PC-9 (cell line): Measurements from ENCODE around the gene ZNF219. TPM values are rescaled to one million over a fixed set of nuclear protein-coding genes. Genes with fewer than 3 reads are reported as not detected.

ENCODE experiments used
- BruUV-seq: library from RNA; stranded (reverse); fragments of 400-500 nt; replicated peaks from 2 replicates; lab custom pipeline; 2021; lab: Mats Ljungman, UMichigan
- CTCF ChIA-PET: fragments of 300-600 bp; sonication (Branson Sonifier 250); formaldehyde crosslinking; loops from one replicate; lab custom pipeline; 2022; ENCODE audit warnings: antibody characterized with exemption; lab: Charles Lee
- POLR2A ChIA-PET: fragments of 300-600 bp; sonication (Branson Sonifier 250); formaldehyde crosslinking; loops from one replicate; lab custom pipeline; 2022; ENCODE audit warnings: antibody characterized with exemption; ENCODE audit not compliant: unreplicated experiment; lab: Charles Lee
- DNase-seq, 2 experiments: peaks; one replicate each; pipeline versions ENCODE4 v3.0.0 to v3.0.0-alpha.2; 2015 to 2022; ENCODE audit warnings: mixed read lengths in 1 of 2
- H2AFZ ChIP-seq: fragments of 200-600 bp; sonication (generic); 2 replicates; pipeline ENCODE4 v1.8.1; 2017; ENCODE audit warnings: antibody characterized with exemption
- H3F3A ChIP-seq: fragments of 200-600 bp; sonication (generic); 2 replicates; pipeline ENCODE4 v1.8.1; 2017; ENCODE audit warnings: antibody characterized with exemption, mild to moderate bottlenecking, low read depth; ENCODE audit not compliant: insufficient read depth
- H3K27ac ChIP-seq: fragments of 200-600 bp; sonication (generic); 2 replicates; pipeline ENCODE4 v1.6.1; 2016; ENCODE audit warnings: mixed run types
- H3K27me3 ChIP-seq: fragments of 200-600 bp; sonication (generic); 2 replicates; pipeline ENCODE4 v1.6.1; 2016; ENCODE audit warnings: low read depth, mixed run types; ENCODE audit not compliant: insufficient read depth
- H3K36me3 ChIP-seq: fragments of 200-600 bp; sonication (generic); 2 replicates; pipeline ENCODE4 v1.6.1; 2016; ENCODE audit warnings: low read depth, mixed run types
- H3K4me1 ChIP-seq: fragments of 200-600 bp; sonication (generic); replicated peaks from 2 replicates; pipeline ENCODE4 v1.6.1; 2016; ENCODE audit warnings: mixed run types; ENCODE audit not compliant: insufficient read depth
- H3K4me2 ChIP-seq: fragments of 200-600 bp; sonication (generic); 2 replicates; pipeline ENCODE4 v1.6.1; 2017; ENCODE audit warnings: mixed run types
- H3K4me3 ChIP-seq: fragments of 200-600 bp; sonication (generic); 2 replicates; pipeline ENCODE4 v1.6.1; 2016; ENCODE audit warnings: mixed run types
- H3K79me2 ChIP-seq: fragments of 200-600 bp; sonication (generic); 2 replicates; pipeline ENCODE4 v1.6.1; 2017; ENCODE audit warnings: low read depth, mixed run types
- H3K9me2 ChIP-seq: fragments of 200-600 bp; sonication (generic); 2 replicates; pipeline ENCODE4 v1.8.1; 2017; ENCODE audit warnings: mild to moderate bottlenecking; ENCODE audit not compliant: insufficient read depth
- H3K9me3 ChIP-seq: fragments of 200-600 bp; sonication (generic); 2 replicates; pipeline ENCODE4 v1.8.1; 2016; ENCODE audit warnings: low read depth; ENCODE audit not compliant: insufficient read depth
- H4K20me1 ChIP-seq: fragments of 200-600 bp; sonication (generic); 2 replicates; pipeline ENCODE4 v1.8.1; 2017; ENCODE audit not compliant: insufficient read depth
- CTCF ChIP-seq: fragments of 200-600 bp; sonication (generic); conservative IDR thresholded peaks from 2 replicates; pipeline ENCODE4 v1.6.1; 2017; ENCODE audit warnings: mixed run types, antibody characterized with exemption, mild to moderate bottlenecking, moderate library complexity
- EZH2 ChIP-seq: fragments of 200-600 bp; sonication (generic); IDR thresholded peaks from 2 replicates; pipeline ENCODE4 v1.8.0; 2017; ENCODE audit warnings: antibody characterized with exemption, low read depth
- intact Hi-C: fragments of 100-400 bp; cut with micrococcal nuclease; formaldehyde crosslinking; loops from one replicate; pipeline ENCODE4 v1.10.0; 2022; ENCODE audit not compliant: unreplicated experiment
- total RNA-seq: library from RNA; stranded (reverse); gene quantifications from 2 replicates; pipeline ENCODE4 v1.2.3, GENCODE V29; 2021

The ZNF219 gene
- total RNA-seq, 1 experiment from 2014 or later, result 25.3 TPM

- DNase-seq, result no peak
- Histone ChIP-seq H2AFZ (no peak overlapping the region), H3K79me2 (no peaks in the 10 kb centered on the region), H3K4me2 (no peak overlapping the region), H3K9me3 (no peaks in the 10 kb centered on the region), H3K27me3 (no peaks in the 10 kb centered on the region), H3K9me2 (no peaks in the 10 kb centered on the region), H3K27ac (no peak overlapping the region), H4K20me1 (no peaks in the 10 kb centered on the region), H3K4me3 (no peak overlapping the region), H3F3A (no peaks in the 10 kb centered on the region), H3K4me1 (no peaks in the 10 kb centered on the region), H3K36me3 (no peaks in the 10 kb centered on the region)
- ChIA-PET CTCF (no interaction called here), POLR2A (no interaction called here)
- TF ChIP-seq CTCF, result no peak
- TF ChIP-seq EZH2, result no peak
- intact Hi-C loops, result no loop called here
- no TSS peak for BruUV-seq
Measured at GRCh38 chr14:21081521-21082142, 16.8 kb downstream of the ZNF219 start.

DNA sequence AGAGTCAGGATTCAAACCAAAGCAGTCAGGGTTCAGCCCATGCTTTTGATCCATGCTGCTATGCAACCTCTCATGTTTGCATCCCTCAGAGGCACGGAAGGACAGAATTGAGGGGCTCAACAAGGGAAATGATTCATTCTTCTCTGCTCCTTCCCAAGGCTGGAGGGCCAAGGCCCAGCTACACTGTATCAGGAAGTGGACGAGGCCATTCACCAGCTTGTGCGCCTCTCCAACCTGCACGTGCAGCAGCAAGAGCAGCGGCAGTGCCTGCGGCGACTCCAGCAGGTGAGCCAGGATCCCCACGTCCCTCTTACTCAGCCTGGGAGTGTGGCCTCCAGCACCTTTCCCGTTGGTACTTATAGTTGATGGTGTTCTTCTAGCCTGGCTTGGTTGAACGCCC lies 19.7 kb downstream of the ZNF219 start:
- Histone ChIP-seq H3K27me3 (no peaks in the 10 kb centered on the region), H3K79me2 (no peaks in the 10 kb centered on the region), H3K9me3 (no peaks in the 10 kb centered on the region), H3K4me2 (no peak overlapping the region), H4K20me1 (no peaks in the 10 kb centered on the region), H3F3A (no peaks in the 10 kb centered on the region), H3K36me3 (no peaks in the 10 kb centered on the region), H2AFZ (no peak overlapping the region), H3K4me1 (no peaks in the 10 kb centered on the region), H3K4me3 (no peak overlapping the region), H3K27ac (no peak overlapping the region), H3K9me2 (no peaks in the 10 kb centered on the region)
- no TSS peak for BruUV-seq
- CTCF ChIA-PET, result interaction anchor here (0.6 kb wide), 1 partner anchor 12 kb away, joined by 4 read pairs; no protein-coding TSS in a partner anchor
- intact Hi-C loops, result no loop called here
- TF ChIP-seq EZH2 (no peak), CTCF (no peak)
- POLR2A ChIA-PET, result no interaction called here
- no peak for DNase-seq

DNA sequence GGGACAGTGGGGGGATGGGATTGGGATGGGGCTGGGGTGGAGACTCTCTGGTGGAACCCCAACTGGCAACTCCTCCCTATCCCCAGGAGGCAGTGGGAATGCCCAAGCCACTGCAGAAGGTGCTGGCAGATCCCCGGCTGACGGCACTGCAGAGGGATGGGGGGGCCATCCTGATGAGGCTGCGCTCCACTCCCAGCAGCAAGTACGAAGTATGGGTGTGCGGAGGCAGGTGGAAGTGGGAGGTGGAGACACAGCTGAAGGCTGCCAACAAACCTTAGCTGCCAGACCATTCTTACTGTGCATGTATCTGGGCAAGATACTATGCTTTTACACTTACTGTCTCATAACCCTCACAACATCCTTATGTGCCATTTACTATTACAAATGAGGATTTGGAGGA lies 20.2 kb downstream of the ZNF219 start:
- POLR2A ChIA-PET, result no interaction called here
- Histone ChIP-seq H3K4me1 (no peaks in the 10 kb centered on the region), H3K27ac (no peak overlapping the region), H3F3A (no peaks in the 10 kb centered on the region), H3K9me3 (no peaks in the 10 kb centered on the region), H3K36me3 (no peaks in the 10 kb centered on the region), H2AFZ (no peak overlapping the region), H3K4me3 (no peak overlapping the region), H3K27me3 (no peaks in the 10 kb centered on the region), H3K4me2 (no peak overlapping the region), H3K79me2 (no peaks in the 10 kb centered on the region), H3K9me2 (no peaks in the 10 kb centered on the region), H4K20me1 (no peaks in the 10 kb centered on the region)
- no TSS peak for BruUV-seq
- intact Hi-C loops, result no loop called here
- CTCF ChIA-PET, result interaction anchor here (0.6 kb wide), 1 partner anchor 12 kb away, joined by 4 read pairs; no protein-coding TSS in a partner anchor
- no peak for TF ChIP-seq CTCF
- TF ChIP-seq EZH2, result no peak
- no peak for DNase-seq
